Gastroesophageal sphincter (tissue), 3 donors: ENCODE data around the gene RTN1.
"Not testable (repeated sequence)": the region's sequence is repeated elsewhere in the genome, so short reads cannot be mapped to it uniquely, and the experiment has no call there.

Experiments used
- POLR2A ChIP-seq, 2 donors: fragments of 450-650 bp; IDR thresholded peaks; one replicate each; pipeline ENCODE4 v1.6.1; 2017; ENCODE audit warnings: antibody characterized with exemption in 2 of 2, mild to moderate bottlenecking in 2 of 2, moderate library complexity in 1 of 2
- POLR2AphosphoS5 ChIP-seq: sonication (generic); formaldehyde crosslinking; IDR thresholded peaks from one replicate; pipeline ENCODE4 v1.6.1; 2017; ENCODE audit warnings: antibody characterized with exemption
- TF ChIP-seq, protein P1 (sequence below), 4 experiments: fragments of 200-600 bp in 2 of 4; fragments of 450-650 bp in 2 of 4; sonication (generic) in 1 of 4; IDR thresholded peaks; one replicate each; pipeline ENCODE4 v1.5.1; 2017 to 2019; ENCODE audit warnings: antibody characterized with exemption in 4 of 4, mild to moderate bottlenecking in 2 of 4, moderate library complexity in 2 of 4

DNA sequence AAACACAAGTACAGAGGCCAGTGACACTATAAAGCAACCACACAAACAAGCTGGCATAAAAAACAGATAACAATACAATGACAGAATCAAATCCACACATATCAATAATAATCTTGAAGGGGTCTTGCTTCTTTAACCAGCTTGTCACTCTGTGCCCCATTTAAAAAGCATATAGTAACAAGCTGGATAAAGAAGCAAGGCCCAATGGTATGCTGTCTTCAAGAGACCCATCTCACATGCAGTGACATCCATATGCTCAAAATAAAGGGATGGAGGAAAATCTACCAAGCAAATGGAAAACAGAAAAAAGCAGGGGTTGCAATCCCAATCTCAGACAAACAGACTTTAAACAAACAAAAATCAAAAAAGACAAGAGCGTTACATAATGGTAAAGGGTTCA, 223.7 kb downstream of the RTN1 start:
- TF ChIP-seq, protein P1, sequence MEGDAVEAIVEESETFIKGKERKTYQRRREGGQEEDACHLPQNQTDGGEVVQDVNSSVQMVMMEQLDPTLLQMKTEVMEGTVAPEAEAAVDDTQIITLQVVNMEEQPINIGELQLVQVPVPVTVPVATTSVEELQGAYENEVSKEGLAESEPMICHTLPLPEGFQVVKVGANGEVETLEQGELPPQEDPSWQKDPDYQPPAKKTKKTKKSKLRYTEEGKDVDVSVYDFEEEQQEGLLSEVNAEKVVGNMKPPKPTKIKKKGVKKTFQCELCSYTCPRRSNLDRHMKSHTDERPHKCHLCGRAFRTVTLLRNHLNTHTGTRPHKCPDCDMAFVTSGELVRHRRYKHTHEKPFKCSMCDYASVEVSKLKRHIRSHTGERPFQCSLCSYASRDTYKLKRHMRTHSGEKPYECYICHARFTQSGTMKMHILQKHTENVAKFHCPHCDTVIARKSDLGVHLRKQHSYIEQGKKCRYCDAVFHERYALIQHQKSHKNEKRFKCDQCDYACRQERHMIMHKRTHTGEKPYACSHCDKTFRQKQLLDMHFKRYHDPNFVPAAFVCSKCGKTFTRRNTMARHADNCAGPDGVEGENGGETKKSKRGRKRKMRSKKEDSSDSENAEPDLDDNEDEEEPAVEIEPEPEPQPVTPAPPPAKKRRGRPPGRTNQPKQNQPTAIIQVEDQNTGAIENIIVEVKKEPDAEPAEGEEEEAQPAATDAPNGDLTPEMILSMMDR (IDR thresholded peaks at IDR 0.05), result not testable (repeated sequence)
- not testable (repeated sequence) for TF ChIP-seq POLR2AphosphoS5; POLR2A (IDR thresholded peaks at IDR 0.05)
